HG03280 (cell line): Measurements from ENCODE around the gene C1orf115.
"Not testable (repeated sequence)": the region's sequence is repeated elsewhere in the genome, so short reads cannot be mapped to it uniquely, and the experiment has no call there.

ENCODE experiments used
- ATAC-seq: cut with Tn5 transposase; IDR thresholded peaks from one replicate; pipeline ENCODE4 v1.9.1; 2021; ENCODE audit warnings: mild to moderate bottlenecking, moderate library complexity; ENCODE audit not compliant: unreplicated experiment

The C1orf115 gene

GRCh38 chr1:220692436-220693228 lies 2.5 kb downstream of the C1orf115 start:
- no peak for ATAC-seq

GRCh38 chr1:220694866-220695382 lies 4.8 kb downstream of the C1orf115 start:
- no peak for ATAC-seq

GRCh38 chr1:220695426-220695825 lies 5.3 kb downstream of the C1orf115 start:
- ATAC-seq, result no peak

GRCh38 chr1:220696226-220696862 lies 6.2 kb downstream of the C1orf115 start:
- ATAC-seq, result no peak

- no peak for ATAC-seq
Measured at GRCh38 chr1:220696863-220697231, 6.7 kb downstream of the C1orf115 start.

GRCh38 chr1:220697326-220697725 lies 7.2 kb downstream of the C1orf115 start:
- no peak for ATAC-seq

- ATAC-seq, result no peak
Measured at GRCh38 chr1:220698607-220699016, 8.4 kb downstream of the C1orf115 start.

GRCh38 chr1:220699044-220699443 lies 8.9 kb downstream of the C1orf115 start:
- ATAC-seq, result no peak

GRCh38 chr1:220700556-220701179 lies 10.5 kb downstream of the C1orf115 start:
- no peak for ATAC-seq

GRCh38 chr1:220701974-220702373 lies 11.8 kb downstream of the C1orf115 start:
- no peak for ATAC-seq

- no peak for ATAC-seq
Measured at GRCh38 chr1:220702733-220703270, 12.6 kb downstream of the C1orf115 start.

GRCh38 chr1:220703305-220703704 lies 13.1 kb downstream of the C1orf115 start:
- ATAC-seq, result no peak

GRCh38 chr1:220705782-220706181 lies 15.6 kb downstream of the C1orf115 start:
- no peak for ATAC-seq

- no peak for ATAC-seq
Measured at GRCh38 chr1:220706480-220706879, 16.3 kb downstream of the C1orf115 start.

- no peak for ATAC-seq
Measured at GRCh38 chr1:220707160-220707559, 17.0 kb downstream of the C1orf115 start.

GRCh38 chr1:220708244-220708643 lies 18.1 kb downstream of the C1orf115 start:
- no peak for ATAC-seq

- no peak for ATAC-seq
Measured at GRCh38 chr1:220708936-220709801, 19.0 kb downstream of the C1orf115 start.

GRCh38 chr1:220710333-220710732 lies 20.2 kb downstream of the C1orf115 start:
- no peak for ATAC-seq

- ATAC-seq, result peak; percentile 72
Measured at GRCh38 chr1:220711056-220711809, 21.1 kb downstream of the C1orf115 start.

- not testable (repeated sequence) for ATAC-seq
Measured at GRCh38 chr1:220715986-220716385, 25.8 kb downstream of the C1orf115 start.
